Vagina (tissue), 2 donors: ENCODE results near the gene TAC4.

Experiments
- POLR2A ChIP-seq, 2 donors: fragments of 450-650 bp; IDR thresholded peaks; one replicate each; pipeline ENCODE4 v1.6.1; 2017; ENCODE audit warnings: antibody characterized with exemption in 2 of 2, mild to moderate bottlenecking in 2 of 2, moderate library complexity in 2 of 2
- TF ChIP-seq, protein P1 (sequence below), 3 experiments: fragments of 450-650 bp in 2 of 3; fragments of 200-600 bp in 1 of 3; sonication (generic) in 1 of 3; IDR thresholded peaks; one replicate each; pipeline ENCODE4 v1.5.1; 2017 to 2019; ENCODE audit warnings: antibody characterized with exemption in 3 of 3, mild to moderate bottlenecking in 2 of 3, moderate library complexity in 2 of 3

DNA sequence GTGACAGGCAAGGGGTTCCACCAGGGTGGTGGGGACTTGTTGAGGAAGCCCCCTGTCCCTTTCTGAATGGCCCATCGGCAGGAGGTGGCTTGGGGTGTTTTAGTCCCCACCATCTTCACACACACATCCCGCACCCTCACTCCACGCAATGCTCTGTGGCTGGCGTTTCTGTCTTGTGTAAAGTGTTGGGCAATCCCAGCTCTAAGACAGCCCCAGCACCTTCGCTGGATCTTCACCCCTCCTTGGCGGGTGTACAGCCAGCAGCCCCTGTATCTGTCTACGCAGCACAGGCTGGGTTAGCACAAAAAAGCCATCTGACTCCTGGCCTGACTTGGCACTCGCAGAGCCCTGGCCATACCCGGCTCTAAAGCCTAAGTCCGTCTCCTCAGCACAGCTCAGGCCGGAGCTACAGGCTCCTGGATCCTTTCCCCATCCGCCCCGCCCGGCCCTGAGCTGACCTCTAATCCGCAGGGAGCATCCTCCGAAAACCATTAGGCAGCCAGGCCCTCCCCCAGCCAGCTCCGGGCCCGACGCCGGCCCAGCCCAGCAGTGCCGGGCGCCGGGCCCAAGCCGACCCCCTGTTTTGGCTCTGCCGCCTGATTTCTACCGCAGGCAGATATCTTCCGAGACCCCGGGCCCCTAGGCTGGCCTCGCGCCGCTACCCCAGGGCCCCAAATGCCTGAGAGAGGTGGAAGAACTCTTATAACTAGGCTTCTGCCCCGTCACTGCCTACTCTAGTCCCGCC is 42.4 kb upstream of the TAC4 start:
- TF ChIP-seq, protein P1, sequence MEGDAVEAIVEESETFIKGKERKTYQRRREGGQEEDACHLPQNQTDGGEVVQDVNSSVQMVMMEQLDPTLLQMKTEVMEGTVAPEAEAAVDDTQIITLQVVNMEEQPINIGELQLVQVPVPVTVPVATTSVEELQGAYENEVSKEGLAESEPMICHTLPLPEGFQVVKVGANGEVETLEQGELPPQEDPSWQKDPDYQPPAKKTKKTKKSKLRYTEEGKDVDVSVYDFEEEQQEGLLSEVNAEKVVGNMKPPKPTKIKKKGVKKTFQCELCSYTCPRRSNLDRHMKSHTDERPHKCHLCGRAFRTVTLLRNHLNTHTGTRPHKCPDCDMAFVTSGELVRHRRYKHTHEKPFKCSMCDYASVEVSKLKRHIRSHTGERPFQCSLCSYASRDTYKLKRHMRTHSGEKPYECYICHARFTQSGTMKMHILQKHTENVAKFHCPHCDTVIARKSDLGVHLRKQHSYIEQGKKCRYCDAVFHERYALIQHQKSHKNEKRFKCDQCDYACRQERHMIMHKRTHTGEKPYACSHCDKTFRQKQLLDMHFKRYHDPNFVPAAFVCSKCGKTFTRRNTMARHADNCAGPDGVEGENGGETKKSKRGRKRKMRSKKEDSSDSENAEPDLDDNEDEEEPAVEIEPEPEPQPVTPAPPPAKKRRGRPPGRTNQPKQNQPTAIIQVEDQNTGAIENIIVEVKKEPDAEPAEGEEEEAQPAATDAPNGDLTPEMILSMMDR (IDR thresholded peaks at IDR 0.05) = no peak
- no peak for TF ChIP-seq POLR2A (IDR thresholded peaks at IDR 0.05)
